Glutamatergic neuron (in vitro differentiated cells): ENCODE data around the gene NPAS2. TPM values are rescaled to one million over a fixed set of nuclear protein-coding genes. Genes with fewer than 3 reads are reported as not detected.

Source experiments
- DNase-seq: peaks from one replicate; pipeline ENCODE4 v3.0.0; 2022
- H3K27ac Mint-ChIP-seq: one replicate; pipeline ENCODE4 v1.8.0; 2020; ENCODE audit warnings: mild to moderate bottlenecking, mixed read lengths, inconsistent platforms; ENCODE audit not compliant: unreplicated experiment
- H3K27me3 Mint-ChIP-seq: one replicate; pipeline ENCODE4 v1.8.0; 2020; ENCODE audit warnings: mild to moderate bottlenecking, moderate library complexity, mixed read lengths, inconsistent platforms; ENCODE audit not compliant: unreplicated experiment
- H3K36me3 Mint-ChIP-seq: one replicate; pipeline ENCODE4 v1.8.0; 2020; ENCODE audit warnings: mild to moderate bottlenecking, mixed read lengths, inconsistent platforms; ENCODE audit not compliant: unreplicated experiment
- H3K4me1 Mint-ChIP-seq: one replicate; pipeline ENCODE4 v1.8.0; 2020; ENCODE audit warnings: mild to moderate bottlenecking, low read depth, mixed read lengths, inconsistent platforms; ENCODE audit not compliant: unreplicated experiment
- H3K4me3 Mint-ChIP-seq: one replicate; pipeline ENCODE4 v1.8.0; 2020; ENCODE audit warnings: mild to moderate bottlenecking, mixed read lengths, inconsistent platforms; ENCODE audit not compliant: unreplicated experiment
- H3K9me3 Mint-ChIP-seq: one replicate; pipeline ENCODE4 v1.8.0; 2020; ENCODE audit warnings: mild to moderate bottlenecking, moderate library complexity, mixed read lengths, inconsistent platforms; ENCODE audit not compliant: unreplicated experiment
- CTCF ChIP-seq: fragments of 200-600 bp; sonication (generic); IDR thresholded peaks from one replicate; pipeline ENCODE4 v1.5.0; 2021; ENCODE audit not compliant: partially characterized antibody, unreplicated experiment
- total RNA-seq: library from RNA; stranded (reverse); fragmentation: NEBNext Ultra II Directional; extraction: Animal tissue kit (Norgen Biotek cat#: 25700); gene quantifications from one replicate; pipeline ENCODE4 v1.2.1, GENCODE V29; 2021; ENCODE audit not compliant: unreplicated experiment

NPAS2 gene
- total RNA-seq, 1 donor from 2014 or later, result 0.54 TPM

GRCh38 chr2:100855606-100856005 lies 35.7 kb downstream of the NPAS2 start:
- peaks cover 9% of the 10 kb centered on the region for H3K4me1 Mint-ChIP-seq
- H3K27ac Mint-ChIP-seq, result no peak overlapping the region
- no peak overlapping the region for H3K4me3 Mint-ChIP-seq
- no peak for TF ChIP-seq CTCF
- no peaks in the 10 kb centered on the region for H3K36me3 Mint-ChIP-seq
- peaks cover 3% of the 10 kb centered on the region for H3K9me3 Mint-ChIP-seq
- no peak for DNase-seq
- H3K27me3 Mint-ChIP-seq, result peaks cover 4% of the 10 kb centered on the region

- no peak for DNase-seq
- Mint-ChIP-seq H3K27me3 (peaks cover 6% of the 10 kb centered on the region), H3K27ac (no peak overlapping the region), H3K9me3 (peaks cover 3% of the 10 kb centered on the region), H3K4me1 (peaks cover 9% of the 10 kb centered on the region), H3K36me3 (no peaks in the 10 kb centered on the region), H3K4me3 (no peak overlapping the region)
- TF ChIP-seq CTCF, result no peak
These were observed 36.8 kb downstream of the NPAS2 start for GRCh38 chr2:100856732-100857131.

- Mint-ChIP-seq H3K36me3 (no peaks in the 10 kb centered on the region), H3K4me3 (no peak overlapping the region), H3K27ac (no peak overlapping the region), H3K27me3 (peaks cover 6% of the 10 kb centered on the region), H3K4me1 (peaks cover 9% of the 10 kb centered on the region), H3K9me3 (peaks cover 3% of the 10 kb centered on the region)
- DNase-seq, result no peak
- no peak for TF ChIP-seq CTCF
These were observed 37.4 kb downstream of the NPAS2 start for GRCh38 chr2:100857341-100857740.

GRCh38 chr2:100857915-100858314 lies 38.0 kb downstream of the NPAS2 start:
- no peak for DNase-seq
- Mint-ChIP-seq H3K27ac (no peak overlapping the region), H3K36me3 (no peaks in the 10 kb centered on the region), H3K4me3 (no peak overlapping the region), H3K9me3 (peaks cover 3% of the 10 kb centered on the region), H3K27me3 (peaks cover 6% of the 10 kb centered on the region), H3K4me1 (peaks cover 8% of the 10 kb centered on the region)
- no peak for TF ChIP-seq CTCF

- no peaks in the 10 kb centered on the region for H3K36me3 Mint-ChIP-seq
- H3K9me3 Mint-ChIP-seq, result no peaks in the 10 kb centered on the region
- no peak for TF ChIP-seq CTCF
- no peak for DNase-seq
- no peak overlapping the region for H3K27ac Mint-ChIP-seq
- peaks cover 2% of the 10 kb centered on the region for H3K27me3 Mint-ChIP-seq
- no peaks in the 10 kb centered on the region for H3K4me1 Mint-ChIP-seq
- no peak overlapping the region for H3K4me3 Mint-ChIP-seq
These were observed 40.0 kb downstream of the NPAS2 start for GRCh38 chr2:100859902-100860301.
